Measurements from ENCODE around the gene PHC2.
"Not testable (repeated sequence)": the region's sequence is repeated elsewhere in the genome, so short reads cannot be mapped to it uniquely, and the experiment has no call there.

PHC2 gene

DNA sequence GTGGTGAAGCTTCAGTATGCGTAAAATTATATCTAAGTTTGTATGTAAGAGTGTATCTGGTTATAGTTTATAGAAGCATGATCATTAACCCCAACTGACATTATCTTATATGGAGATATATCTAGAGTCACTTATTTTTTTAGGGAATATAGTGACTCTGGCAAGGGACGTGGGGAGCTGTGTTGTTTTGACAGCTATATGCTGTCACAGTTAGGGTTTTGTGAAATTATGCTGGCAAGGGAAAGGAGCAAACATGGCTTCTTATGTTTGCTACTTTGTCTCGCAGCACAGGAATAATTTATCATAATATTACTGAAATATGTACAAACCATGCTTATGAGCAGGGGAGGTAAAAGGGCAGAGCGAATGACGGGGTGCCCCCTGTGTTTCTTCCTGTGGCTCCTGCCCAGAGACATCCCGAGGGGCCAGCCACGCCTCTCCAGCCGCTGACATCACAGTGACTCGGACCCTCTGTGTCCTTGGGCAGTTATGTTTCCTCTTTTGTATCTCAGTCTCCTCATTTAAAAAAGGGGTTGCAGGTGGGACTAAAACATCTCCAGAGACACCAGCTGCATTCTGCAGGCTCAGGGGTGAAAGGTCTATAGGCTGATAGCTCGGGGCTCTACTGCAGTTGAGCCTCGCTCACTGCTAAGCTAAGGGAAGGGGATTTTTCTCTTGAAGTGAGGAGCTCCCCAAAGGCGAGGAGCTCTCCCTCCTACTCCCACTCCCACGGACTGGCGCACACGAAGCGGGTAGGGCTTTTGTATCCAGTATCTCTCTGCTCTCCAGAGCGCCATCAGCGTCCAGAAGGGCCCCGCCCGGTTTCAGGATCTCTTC is 124.9 kb downstream of the PHC2 start:
- no peak for DNase-seq

DNA sequence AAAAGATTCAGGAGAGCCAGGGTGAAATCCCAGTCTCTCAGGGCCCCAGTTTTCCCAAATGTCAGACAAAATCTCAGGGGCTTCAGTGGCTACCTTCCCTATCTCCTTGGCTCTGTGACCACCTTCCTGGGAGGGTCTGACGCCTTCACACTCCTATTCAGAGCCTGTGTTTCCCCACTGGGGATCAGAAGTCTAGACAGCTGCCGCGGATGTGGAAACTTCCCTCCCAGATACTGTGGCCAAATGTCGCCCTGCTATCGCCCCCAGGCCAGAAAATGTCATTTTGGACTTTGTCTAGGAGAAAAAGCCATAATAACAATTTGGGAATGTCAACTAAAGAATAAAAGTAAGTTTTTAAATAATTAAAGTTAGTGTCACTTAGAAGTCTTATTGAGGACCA is 125.9 kb downstream of the PHC2 start:
- no peak for DNase-seq

DNA sequence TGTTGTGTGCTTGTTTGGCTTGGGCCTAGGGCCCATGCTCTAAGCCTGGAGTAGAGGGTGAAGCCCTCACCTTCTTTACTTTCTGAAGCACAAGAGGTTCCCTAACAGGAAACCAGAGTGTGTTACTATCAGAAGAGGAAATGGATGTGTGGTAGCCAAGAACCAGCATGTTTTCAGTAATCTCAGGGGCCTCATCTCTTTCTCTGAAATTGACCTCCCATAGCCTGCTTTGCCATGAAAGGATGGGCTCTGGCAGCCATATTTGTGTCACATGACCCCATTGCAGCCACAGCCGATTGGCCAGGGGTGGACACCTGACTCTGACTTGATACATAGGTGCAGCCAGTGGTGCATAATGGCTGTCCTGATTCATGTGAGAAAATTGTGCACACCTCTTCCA is 128.6 kb downstream of the PHC2 start:
- no peak for DNase-seq

DNA sequence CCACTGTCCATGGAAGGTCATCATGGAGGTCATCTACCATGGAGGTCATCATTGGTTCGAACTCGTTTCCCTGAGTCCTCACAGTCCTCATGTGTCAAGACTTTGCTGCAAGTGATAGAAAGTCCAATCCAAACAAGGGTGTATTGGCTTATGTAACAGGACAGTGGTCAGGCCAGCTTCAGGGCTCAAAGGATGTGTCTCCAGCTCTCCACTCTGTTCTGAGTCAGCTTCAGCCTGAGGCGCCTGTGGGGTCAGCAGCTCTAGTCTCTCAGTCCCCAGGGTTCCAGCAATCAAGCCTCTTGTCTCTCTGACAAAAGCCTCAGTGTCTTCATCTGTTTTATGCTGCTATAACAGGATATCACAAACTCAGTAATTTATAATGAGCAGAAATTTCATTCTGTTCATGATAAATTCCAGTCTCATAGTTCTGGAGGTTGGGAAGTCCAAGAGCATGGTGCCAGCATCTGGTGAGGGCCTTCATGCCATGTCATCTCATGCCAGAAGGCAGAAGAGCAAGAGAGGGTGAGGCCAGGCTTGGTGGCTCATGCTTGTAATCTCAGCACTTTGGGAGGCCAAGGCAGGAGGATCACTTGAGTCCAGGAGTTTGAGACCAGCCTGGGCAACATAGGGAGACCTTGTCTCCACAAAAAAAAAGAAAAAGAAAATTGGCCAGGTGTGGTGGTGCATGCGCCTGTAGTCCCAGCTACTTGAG is 129.5 kb downstream of the PHC2 start:
- DNase-seq = no peak

DNA sequence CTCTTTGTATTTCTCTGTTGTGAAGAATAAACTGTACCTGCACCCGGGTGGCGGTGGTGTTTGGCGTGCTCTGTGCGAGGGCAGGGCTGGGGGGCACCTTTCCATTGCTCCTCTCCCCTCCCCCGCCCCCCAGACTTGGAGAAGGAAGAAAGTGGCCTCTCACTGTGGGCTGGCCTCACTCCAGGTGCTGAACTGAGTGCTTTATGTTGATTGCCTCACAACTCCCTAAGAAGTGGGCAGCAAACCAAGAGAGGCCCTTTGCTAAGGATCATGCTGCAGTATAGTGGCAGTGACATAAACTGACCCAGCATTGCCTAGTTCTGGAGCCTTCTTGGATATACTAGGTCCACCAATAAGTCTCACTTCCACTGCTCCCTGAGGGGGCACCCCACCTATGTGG is 130.2 kb downstream of the PHC2 start:
- DNase-seq = peak; percentile 69

DNA sequence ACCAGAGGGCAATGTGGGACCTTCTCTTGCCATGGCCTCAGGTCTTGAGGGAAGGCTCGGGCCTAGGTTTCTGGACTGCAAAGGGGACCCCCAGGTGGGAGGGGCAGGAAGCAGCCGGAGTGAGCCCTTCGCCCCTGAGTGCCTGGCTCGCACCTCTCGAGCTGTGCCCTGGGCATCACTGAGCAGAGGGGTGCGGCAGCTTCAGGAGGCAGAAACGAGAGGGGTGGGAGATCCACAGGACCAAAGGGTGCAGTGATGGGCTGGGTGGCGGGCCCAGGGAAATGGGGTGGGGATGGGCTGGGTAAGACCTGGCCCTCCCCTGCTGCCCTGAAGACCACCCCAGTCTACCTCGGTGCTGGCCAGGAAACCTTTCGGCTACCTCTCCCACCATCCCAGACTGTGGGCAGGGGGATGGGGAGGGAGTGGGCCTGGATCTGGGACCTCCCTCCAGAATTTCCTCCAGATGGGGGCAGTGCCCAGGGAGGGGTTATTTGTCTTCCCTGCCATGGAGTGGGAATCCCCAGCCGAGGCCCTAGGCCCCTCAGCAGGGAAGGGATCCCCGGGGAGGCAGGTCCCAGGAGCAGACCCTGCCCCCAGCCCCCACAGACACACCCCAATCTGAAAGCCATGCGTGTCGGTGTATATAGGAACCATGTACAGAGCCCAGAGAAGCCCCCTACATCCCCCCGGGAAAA is 131.3 kb downstream of the PHC2 start:
- no peak for DNase-seq

DNA sequence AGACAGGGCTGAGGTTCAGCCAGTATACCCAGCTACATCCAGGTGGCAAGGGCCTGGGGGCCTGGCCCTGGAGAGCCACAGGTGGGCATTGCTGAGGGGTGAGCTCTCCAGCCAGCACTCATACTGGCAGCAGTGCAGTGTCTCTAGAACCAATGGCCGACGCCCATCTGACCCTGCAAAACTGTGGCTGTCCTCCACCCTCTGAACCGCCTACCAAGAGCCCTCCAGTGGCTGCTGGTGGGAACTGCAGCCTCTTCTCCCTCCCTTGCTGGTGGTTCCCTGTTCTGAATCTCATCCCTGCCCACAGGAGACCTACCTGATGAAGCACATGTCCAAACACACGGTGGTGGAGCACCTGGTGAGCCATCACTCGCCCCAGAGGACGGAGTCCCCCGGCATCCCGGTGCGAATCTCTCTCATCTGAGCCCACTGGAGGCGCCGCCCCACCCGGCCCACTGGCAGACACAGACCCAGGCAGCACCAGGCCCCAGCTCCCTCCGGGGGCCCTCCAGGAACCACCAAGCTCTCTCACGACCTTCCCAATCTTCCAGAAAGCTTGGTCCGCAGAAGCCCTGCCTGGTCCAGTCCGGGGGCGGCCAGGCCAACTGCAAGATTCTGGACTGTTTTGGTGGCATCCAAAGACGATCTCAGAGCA is 132.1 kb downstream of the PHC2 start:
- peak; percentile 49 for DNase-seq

DNA sequence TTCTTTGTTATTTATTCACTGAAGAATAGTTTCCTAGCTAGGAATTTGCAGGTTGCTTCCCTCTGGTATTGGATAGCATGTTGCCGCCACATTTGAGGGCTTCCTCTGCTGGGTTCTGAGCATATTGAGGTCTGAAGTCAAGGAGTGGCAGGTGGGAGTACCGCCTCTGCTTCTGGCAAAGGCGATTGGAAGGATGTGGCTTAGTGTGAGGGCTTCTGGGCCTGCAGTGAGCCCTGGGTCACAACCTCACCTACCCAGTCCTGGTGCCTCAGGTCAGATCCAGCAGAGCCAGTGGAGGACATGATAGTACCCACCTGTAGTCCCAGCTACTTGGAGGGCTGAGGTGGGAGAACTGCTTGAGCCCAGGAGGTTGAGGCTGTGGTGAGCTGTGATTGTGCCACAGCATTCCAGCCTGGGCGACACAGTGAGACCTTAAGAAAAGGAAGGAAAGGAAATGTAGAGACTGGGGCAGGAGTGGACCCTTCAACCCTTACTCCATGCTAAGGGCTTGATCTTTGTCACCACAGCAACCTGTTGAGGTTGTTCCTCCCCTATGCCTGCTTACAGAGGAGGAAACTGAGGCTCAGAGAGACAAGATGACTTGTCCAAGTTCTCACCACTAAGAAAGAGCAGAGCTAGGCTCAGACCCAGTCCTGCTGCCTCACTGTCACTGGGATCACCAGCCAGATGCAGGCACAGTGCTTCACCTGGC is 132.8 kb downstream of the PHC2 start:
- DNase-seq = no peak

DNA sequence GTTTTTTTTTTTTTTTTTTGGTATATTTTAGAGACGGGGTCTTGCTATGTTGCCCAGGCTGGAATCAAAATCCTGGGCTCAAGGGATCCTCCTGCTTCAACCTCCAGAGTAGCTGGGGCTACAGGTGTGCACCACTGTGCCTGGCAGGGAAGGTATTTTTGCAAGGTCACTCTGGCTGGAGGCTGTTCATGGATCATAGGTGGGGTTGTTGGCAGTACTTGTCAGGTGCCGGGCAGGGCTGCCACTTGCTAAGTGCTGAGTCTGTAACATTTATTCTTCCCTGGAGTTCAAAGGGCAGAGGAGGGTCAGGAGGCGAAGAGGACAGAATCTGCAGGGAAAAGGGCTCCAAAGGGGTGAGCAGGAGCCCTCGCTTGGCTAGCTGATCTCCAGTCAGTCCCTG is 134.1 kb downstream of the PHC2 start:
- no peak for DNase-seq

DNA sequence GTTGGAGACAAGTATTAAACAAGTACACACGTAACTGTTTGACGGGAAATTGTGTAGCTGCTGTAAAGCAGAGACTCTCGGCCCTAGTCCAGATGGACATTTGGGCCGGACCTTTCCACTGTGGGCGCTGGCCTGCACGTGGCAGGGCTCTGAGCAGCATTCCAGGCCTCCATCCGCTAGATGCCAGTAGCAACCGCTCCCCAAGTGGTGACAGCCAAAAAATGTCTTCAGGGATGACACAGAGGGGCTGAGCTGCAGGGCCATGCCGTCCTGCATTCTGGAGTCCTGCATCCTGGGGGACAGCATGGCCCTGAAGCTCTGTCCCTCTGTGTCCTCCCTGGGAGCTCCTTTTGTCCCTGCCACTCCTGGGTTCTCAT is 134.8 kb downstream of the PHC2 start:
- DNase-seq = no peak

DNA sequence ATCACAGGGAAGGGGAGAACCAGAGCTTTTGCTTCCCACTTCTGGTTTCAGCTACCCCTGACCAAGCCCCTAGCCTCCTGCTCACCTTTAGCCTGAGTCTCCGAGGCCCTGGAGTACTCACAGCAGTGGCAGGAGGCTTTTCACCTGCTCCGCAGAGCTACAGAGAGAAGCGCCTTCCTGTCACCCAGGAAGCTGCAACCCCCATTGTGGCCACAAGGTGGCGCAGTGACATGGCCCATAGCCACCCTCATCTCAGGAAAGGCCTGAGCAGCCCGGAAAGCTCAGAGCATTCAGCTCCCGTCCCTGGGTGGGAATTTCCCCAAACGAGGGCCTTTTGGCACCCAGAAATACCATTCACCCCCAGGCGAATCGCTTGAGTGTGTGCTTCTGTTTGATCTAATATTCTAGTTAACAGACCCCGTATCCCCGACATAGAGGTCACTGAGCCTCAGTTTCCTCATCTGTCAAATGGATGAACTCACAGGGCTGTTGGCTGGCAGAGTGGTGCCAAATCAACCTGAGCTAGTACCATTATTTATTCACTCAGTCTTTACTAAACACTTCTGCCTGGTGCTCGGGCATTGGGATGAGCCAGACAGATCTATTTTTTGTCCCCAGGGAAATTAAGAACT is 135.3 kb downstream of the PHC2 start:
- DNase-seq = peak; percentile 69

DNA sequence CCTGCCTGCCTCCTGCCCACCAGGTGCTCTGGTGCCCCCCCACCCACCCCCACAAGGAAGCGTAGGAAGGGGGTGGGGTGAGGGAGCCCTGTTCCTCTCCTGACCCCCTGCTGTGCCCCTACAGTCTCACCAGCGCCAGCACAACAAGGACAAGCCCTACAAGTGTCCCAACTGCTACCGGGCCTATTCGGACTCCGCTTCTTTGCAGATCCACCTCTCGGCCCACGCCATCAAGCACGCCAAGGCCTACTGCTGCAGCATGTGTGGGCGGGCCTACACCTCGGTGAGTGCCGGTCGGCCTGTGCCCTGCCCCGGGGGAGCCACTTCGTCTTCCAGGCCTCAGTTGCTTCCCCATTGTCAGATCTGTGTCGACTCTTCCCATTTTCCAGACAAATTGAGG is 135.9 kb downstream of the PHC2 start:
- DNase-seq = no peak

DNA sequence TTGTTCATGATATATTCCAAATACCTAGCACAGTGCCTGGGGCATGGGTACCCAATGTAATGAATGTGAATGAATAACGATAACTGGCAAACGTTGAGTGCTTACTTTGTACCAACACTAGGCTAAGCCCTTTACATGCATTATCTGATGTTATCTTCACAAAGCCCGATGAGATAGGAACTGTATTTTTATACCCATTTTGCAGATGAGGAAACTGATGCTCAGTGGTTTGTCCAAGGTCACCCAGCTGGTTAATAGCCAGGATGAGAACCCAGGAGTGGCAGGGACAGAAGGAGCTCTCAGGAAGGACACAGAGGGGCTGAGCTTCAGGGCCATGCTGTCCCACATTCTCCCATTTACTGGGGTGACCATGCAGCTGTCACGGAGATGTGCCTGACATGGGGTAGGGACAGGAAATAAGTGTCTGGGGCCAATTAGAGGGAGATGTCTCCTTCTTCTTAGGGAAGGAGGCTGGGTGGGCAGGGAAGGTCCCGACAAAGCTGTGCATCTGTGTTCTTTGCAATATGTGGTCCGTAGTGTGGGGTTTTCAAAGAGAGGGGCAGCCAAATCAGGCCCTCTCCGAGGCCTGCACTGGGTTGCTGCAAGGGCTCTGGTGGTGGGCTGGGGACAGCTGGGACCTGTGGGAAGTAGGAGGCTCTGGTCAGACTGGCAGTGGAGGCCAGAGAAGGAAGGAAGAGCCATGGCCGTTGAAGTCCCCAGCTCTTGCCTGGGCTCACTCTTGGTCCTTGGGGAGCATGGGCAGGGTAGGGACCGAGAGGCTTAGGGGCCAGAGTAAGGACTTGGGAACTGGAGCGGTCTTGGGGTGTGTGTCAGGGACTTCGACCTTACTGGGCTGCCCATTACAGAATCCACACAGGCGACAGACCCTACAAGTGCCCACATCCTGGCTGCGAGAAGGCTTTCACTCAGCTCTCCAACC is 136.6 kb downstream of the PHC2 start:
- DNase-seq = no peak

DNA sequence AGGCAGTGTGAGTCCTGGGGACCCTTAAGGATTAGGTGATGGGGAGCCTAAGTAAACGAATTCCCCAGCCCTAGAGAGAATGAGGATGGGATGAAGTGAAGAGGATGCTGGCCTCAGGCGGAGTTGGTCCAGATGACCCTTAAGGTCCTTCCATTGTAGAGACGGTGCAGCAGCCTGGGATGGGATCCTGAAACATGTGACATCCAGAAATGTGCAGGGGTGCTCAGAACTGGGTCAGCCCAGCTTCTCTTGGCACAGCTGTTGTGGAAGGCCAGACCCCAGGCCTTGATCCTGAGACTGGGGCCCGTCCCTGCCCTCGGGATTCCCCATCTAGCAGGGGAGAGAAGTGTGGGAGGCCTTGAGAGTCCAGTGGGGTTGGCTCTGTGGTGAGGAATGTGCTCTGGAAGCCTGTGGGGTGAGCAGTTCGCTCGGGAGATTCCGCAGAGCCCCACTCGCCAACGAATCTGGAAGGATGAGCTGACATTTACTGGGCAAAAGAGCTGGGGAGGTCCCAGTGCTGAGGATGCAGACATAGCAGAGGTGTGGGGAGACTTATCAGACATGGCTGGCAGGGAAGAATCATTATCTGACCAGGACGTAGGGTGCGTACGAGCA is 138.1 kb downstream of the PHC2 start:
- DNase-seq = no peak

DNA sequence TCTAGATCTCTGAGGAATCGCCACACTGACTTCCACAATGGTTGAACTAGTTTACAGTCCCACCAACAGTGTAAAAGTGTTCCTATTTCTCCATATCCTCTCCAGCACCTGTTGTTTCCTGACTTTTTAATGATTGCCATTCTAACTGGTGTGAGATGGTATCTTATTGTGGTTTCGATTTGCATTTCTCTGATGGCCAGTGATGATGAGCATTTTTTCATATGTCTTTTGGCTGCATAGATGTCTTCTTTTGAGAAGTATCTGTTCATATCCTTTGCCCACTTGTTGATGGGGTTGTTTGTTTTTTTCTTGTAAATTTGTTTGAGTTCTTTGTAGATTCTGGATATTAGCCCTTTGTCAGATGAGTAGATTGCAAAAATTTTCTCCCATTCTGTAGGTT is 140.3 kb downstream of the PHC2 start:
- not testable (repeated sequence) for DNase-seq

DNA sequence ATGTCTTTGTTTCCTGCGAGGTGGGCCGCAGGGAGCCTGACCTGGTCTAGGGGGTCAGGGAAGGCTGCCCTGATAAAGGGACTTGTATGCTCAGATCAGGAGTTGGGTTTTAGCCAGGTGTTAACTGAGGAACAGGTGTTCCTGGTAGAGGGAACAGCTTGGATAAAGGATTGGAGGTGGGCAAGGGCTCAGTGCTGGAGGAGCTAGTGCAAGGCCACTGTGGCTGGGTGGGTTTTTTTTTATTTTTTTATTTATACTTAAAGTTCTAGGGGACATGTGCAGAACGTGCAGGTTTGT is 141.1 kb downstream of the PHC2 start:
- DNase-seq = no peak

DNA sequence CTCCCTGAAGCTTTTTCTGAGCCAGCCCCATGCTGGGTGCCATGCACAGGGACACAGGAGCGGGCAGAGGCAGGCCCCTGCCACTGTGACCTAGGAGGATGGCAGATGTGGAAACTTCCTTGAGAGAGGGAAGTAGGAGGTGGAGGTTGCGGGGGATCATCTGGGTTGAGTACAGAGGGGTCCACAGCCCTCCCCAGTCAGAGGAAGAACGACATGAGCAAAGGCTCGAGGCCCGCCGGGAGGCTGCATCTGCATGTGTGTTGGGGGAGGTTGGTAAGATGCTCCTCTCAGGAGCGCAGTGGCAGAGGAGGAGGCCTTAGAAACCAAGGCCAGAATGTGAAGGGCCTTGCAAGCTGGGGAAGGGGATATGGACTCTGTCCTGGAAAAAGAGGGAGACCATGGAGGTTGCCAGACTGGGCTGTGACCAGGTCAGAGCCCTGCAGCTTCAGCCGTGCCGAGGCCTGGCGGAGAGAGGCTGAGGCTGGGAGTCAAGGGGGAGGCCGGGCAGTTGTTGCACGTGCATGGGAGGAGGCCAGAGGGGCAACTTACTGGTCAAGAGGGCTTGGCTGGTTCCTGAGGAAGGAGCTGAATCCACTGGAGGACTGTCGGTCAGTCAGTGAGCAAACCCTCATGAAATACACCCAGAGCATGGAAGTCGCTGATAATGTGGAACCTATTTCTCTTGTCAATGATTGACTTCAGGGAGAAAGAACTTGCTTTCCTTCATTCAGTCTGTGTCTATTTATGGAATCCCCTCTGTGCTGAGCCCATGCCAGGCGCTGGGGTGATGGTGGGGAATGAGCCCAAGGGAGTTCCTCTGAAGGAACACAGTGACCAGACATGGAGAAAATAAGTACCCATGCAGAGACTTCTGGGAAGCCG is 141.7 kb downstream of the PHC2 start:
- DNase-seq = no peak

DNA sequence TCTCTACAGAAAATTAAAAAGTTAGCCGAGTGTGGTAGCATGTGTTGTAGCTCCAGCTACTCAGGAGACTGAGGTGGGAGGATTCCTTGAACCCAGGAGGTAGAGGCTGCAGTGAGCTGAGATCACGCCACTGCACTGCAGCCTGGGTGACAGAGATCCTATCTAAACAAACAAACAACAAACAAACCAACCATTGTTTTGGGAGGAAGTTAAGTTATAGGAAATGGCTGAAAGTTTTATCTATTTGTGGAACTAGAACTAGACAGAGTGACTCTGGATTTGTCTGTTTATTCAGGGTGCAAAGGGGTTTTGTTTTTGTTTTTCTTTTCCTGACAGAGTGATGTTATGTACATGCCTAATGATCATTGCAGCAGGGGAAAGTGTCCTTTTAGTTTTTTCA is 143.6 kb downstream of the PHC2 start:
- DNase-seq = no peak

DNA sequence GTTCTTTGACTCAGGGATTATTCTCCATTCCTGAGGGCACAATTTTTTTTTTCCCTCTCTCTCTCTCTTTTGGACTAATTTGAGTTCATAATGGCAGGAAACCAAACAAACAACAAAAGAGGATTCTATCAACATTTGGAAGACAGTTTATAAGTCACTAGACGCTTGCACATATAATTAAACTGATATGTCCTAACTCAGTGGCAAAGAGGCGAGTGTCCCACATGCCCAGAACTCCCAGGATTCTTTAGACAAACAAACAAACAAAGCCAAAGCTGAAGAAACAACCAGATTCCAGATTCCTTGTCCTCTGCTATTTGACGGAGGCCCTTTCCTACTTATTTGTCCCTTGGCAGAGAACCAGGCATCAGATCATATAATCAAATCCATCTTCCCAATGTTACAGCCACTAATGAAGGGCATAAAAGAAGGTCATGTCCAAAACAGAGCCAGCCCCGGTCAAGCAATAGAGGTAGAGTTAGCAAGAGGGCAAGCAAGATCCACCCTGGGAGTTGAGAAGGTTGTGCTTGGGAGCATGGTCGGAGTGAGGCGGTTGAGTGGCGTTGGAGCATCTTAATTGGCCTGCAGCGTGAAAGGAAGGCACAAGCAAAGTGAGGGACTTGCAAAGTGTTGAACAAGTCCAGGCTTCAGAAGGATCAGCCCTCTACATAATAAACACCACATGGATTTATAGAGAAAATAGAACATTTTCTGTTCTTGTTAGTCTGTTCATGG is 144.3 kb downstream of the PHC2 start:
- no peak for DNase-seq

All from fibroblast of skin of right quadriceps (primary cell).